Fibroblast of lung (primary cell): ENCODE measurements around the gene RBCK1. TPM values are rescaled to one million over a fixed set of nuclear protein-coding genes. Genes with fewer than 3 reads are reported as not detected.

Source experiments
- DNase-seq, 2 donors: peaks; one replicate each; pipeline versions ENCODE4 v3.0.0 to v3.0.0-alpha.2; 2010; ENCODE audit warnings: low read depth in 2 of 2
- H2AFZ ChIP-seq: 2 replicates; pipeline ENCODE4 v1.5.1; 2012; ENCODE audit warnings: low read length, control low read depth, inconsistent platforms
- H3K27ac ChIP-seq: 2 replicates; pipeline ENCODE4 v1.5.1; 2011; ENCODE audit warnings: low read length, control low read depth; ENCODE audit not compliant: insufficient read depth
- H3K27me3 ChIP-seq: 2 replicates; pipeline ENCODE4 v1.5.1; 2011; ENCODE audit warnings: mild to moderate bottlenecking, low read length; ENCODE audit not compliant: control insufficient read depth, insufficient read depth
- H3K36me3 ChIP-seq: 2 replicates; pipeline ENCODE4 v1.5.1; 2011; ENCODE audit warnings: low read length; ENCODE audit not compliant: control insufficient read depth, insufficient read depth
- H3K4me1 ChIP-seq: 2 replicates; pipeline ENCODE4 v1.5.1; 2011; ENCODE audit warnings: low read length; ENCODE audit not compliant: control insufficient read depth, insufficient read depth; ENCODE audit errors: extremely low read depth
- H3K4me2 ChIP-seq: 2 replicates; pipeline ENCODE4 v1.5.1; 2011; ENCODE audit warnings: low read length, control low read depth; ENCODE audit not compliant: insufficient read depth; ENCODE audit errors: extremely low read depth
- H3K4me3 ChIP-seq, 4 experiments: fragments of 200-600 bp in 1 of 4; sonication (generic) in 1 of 4; replicated peaks in 1 of 4; 2 replicates each; pipeline ENCODE4 v1.5.1; 2011 to 2016; ENCODE audit warnings: low read length in 4 of 4, low read depth in 3 of 4, mild to moderate bottlenecking in 3 of 4, control low read depth in 2 of 4, inconsistent platforms in 1 of 4, mixed read lengths in 1 of 4; ENCODE audit not compliant: insufficient read depth in 1 of 4; ENCODE audit errors: control extremely low read depth in 1 of 4
- H3K79me2 ChIP-seq: 2 replicates; pipeline ENCODE4 v1.5.1; 2012; ENCODE audit warnings: mild to moderate bottlenecking, low read length, inconsistent platforms; ENCODE audit not compliant: control insufficient read depth, insufficient read depth
- H3K9ac ChIP-seq: 2 replicates; pipeline ENCODE4 v1.5.1; 2011; ENCODE audit warnings: mild to moderate bottlenecking, low read length, control low read depth; ENCODE audit not compliant: insufficient read depth
- H3K9me3 ChIP-seq: 2 replicates; pipeline ENCODE4 v1.5.1; 2012; ENCODE audit warnings: low read depth, low read length; ENCODE audit not compliant: control insufficient read depth, insufficient read depth
- H4K20me1 ChIP-seq: 2 replicates; pipeline ENCODE4 v1.5.1; 2011; ENCODE audit warnings: low read length; ENCODE audit not compliant: control insufficient read depth, insufficient read depth; ENCODE audit errors: extremely low read depth
- EZH2 ChIP-seq: IDR thresholded peaks from 2 replicates; pipeline ENCODE4 v1.5.1; 2012; ENCODE audit warnings: low read length, control low read depth, mild to moderate bottlenecking; ENCODE audit errors: missing control alignments
- polyA plus RNA-seq, 2 donors: library from polyadenylated mRNA; depleted of rRNA in 1 of 2; stranded (reverse) in 1 of 2; unstranded in 1 of 2; fragments of >200 nt; gene quantifications; 2 replicates each; pipeline ENCODE4 v1.2.1, GENCODE V29; 2011 to 2012; ENCODE audit warnings: missing spikeins in 1 of 2
- total RNA-seq: library from RNA; depleted of rRNA; stranded (reverse); fragments of >200 nt; gene quantifications from 2 replicates; pipeline ENCODE4 v1.2.1, GENCODE V29; 2014
- TF ChIP-seq, protein P1 (sequence below), 2 donors: IDR thresholded peaks in 1 of 2; conservative IDR thresholded peaks in 1 of 2; 1 replicate in 1 of 2; 2 replicates in 1 of 2; pipeline ENCODE4 v1.5.1; 2011 to 2012; ENCODE audit warnings: low read length in 2 of 2, control low read depth in 1 of 2, inconsistent platforms in 1 of 2, low read depth in 1 of 2, mild to moderate bottlenecking in 1 of 2

RBCK1 gene
- total and polyA plus RNA-seq, 2 donors (not counting 1 experiment from before 2014, with no cell fraction given), result 35.2 to 89.0 TPM

GRCh38 chr20:403582-403957 is 4.5 kb upstream of the RBCK1 start:
- Histone ChIP-seq H3K4me1 (peaks cover 5% of the 10 kb centered on the region), H3K9me3 (no peaks in the 10 kb centered on the region), H3K4me2 (no peak overlapping the region), H3K27me3 (no peaks in the 10 kb centered on the region), H4K20me1 (no peaks in the 10 kb centered on the region), H3K4me3 (no peak overlapping the region), H3K36me3 (no peaks in the 10 kb centered on the region), H2AFZ (no peak overlapping the region), H3K9ac (no peak overlapping the region), H3K27ac (no peak overlapping the region), H3K79me2 (peaks cover 4% of the 10 kb centered on the region)
- TF ChIP-seq, protein P1, sequence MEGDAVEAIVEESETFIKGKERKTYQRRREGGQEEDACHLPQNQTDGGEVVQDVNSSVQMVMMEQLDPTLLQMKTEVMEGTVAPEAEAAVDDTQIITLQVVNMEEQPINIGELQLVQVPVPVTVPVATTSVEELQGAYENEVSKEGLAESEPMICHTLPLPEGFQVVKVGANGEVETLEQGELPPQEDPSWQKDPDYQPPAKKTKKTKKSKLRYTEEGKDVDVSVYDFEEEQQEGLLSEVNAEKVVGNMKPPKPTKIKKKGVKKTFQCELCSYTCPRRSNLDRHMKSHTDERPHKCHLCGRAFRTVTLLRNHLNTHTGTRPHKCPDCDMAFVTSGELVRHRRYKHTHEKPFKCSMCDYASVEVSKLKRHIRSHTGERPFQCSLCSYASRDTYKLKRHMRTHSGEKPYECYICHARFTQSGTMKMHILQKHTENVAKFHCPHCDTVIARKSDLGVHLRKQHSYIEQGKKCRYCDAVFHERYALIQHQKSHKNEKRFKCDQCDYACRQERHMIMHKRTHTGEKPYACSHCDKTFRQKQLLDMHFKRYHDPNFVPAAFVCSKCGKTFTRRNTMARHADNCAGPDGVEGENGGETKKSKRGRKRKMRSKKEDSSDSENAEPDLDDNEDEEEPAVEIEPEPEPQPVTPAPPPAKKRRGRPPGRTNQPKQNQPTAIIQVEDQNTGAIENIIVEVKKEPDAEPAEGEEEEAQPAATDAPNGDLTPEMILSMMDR (conservative IDR thresholded peaks at IDR 0.05 in 1 of 2, IDR thresholded peaks at IDR 0.05 in 1 of 2; ENCODE audit: low read depth in 1 of 2, low read length in 2 of 2), result no peak
- no peak for TF ChIP-seq EZH2
- DNase-seq, result no peak

- H3K27me3 ChIP-seq, result no peaks in the 10 kb centered on the region
- no peak overlapping the region for H3K27ac ChIP-seq
- TF ChIP-seq, protein P1 (conservative IDR thresholded peaks at IDR 0.05 in 1 of 2, IDR thresholded peaks at IDR 0.05 in 1 of 2; ENCODE audit: low read depth in 1 of 2, low read length in 2 of 2), result no peak
- H3K4me2 ChIP-seq, result no peak overlapping the region
- H2AFZ ChIP-seq, result no peak overlapping the region
- no peak overlapping the region for H3K4me3 ChIP-seq
- peaks cover 5% of the 10 kb centered on the region for H3K4me1 ChIP-seq
- no peak for DNase-seq
- H3K79me2 ChIP-seq, result peaks cover 9% of the 10 kb centered on the region
- no peaks in the 10 kb centered on the region for H3K36me3 ChIP-seq
- H3K9me3 ChIP-seq, result no peaks in the 10 kb centered on the region
- no peaks in the 10 kb centered on the region for H4K20me1 ChIP-seq
- no peak overlapping the region for H3K9ac ChIP-seq
Measured at GRCh38 chr20:404088-404487, 4.0 kb upstream of the RBCK1 start.

- Histone ChIP-seq H3K27ac (no peak overlapping the region), H2AFZ (peak overlapping the region; percentile 88), H3K4me3 (peak overlapping the region in 1 of 4 experiments; percentile 63), H4K20me1 (no peaks in the 10 kb centered on the region), H3K9ac (no peak overlapping the region), H3K79me2 (peaks cover 26% of the 10 kb centered on the region), H3K9me3 (no peaks in the 10 kb centered on the region), H3K36me3 (peaks cover 7% of the 10 kb centered on the region), H3K27me3 (no peaks in the 10 kb centered on the region), H3K4me2 (peak overlapping the region; percentile 92), H3K4me1 (peaks cover 10% of the 10 kb centered on the region)
- DNase-seq, result no peak
- TF ChIP-seq EZH2, result no peak
- TF ChIP-seq, protein P1 (conservative IDR thresholded peaks at IDR 0.05 in 1 of 2, IDR thresholded peaks at IDR 0.05 in 1 of 2; ENCODE audit: low read depth in 1 of 2, low read length in 2 of 2), result no peak
Measured at GRCh38 chr20:406200-407132, 1.6 kb upstream of the RBCK1 start.
